HCT116 (cell line): ENCODE data around the gene CYP21A2. TPM values are rescaled to one million over a fixed set of nuclear protein-coding genes. Genes with fewer than 3 reads are reported as not detected.

Experiments used
- ATAC-seq: fragments of 200-7000 bp; cut with Tn5 transposase; 2 replicates; pipeline ENCODE4 v1.9.1; 2020; ENCODE audit warnings: mild to moderate bottlenecking, moderate library complexity
- BruUV-seq: library from RNA; stranded (reverse); fragments of 400-500 nt; replicated peaks from 2 replicates; lab custom pipeline; 2021; lab: Mats Ljungman, UMichigan
- CTCF ChIA-PET: fragments of 300-600 bp; sonication (Branson Sonifier 250); formaldehyde crosslinking; loops from one replicate; lab custom pipeline; 2021; ENCODE audit warnings: antibody characterized with exemption; lab: Charles Lee
- POLR2A ChIA-PET: fragments of 300-600, 350-600 bp; sonication (Branson Sonifier 250); formaldehyde crosslinking; loops from one replicate; lab custom pipeline; 2021; ENCODE audit warnings: antibody characterized with exemption; lab: Charles Lee
- RAD21 ChIA-PET, 2 experiments: fragments of 300-600 bp; sonication (Branson Sonifier 250); formaldehyde crosslinking; loops; one replicate each; lab custom pipeline; 2023; ENCODE audit warnings: low total read pairs in 2 of 2; ENCODE audit not compliant: uncharacterized antibody in 2 of 2, unreplicated experiment in 2 of 2, low non-redundant PET in 1 of 2; lab: Charles Lee
- DNase-seq: peaks from one replicate; pipeline ENCODE4 v3.0.0-alpha.2; 2010; ENCODE audit warnings: low read depth, low spot score
- H2AFZ ChIP-seq: fragments of 200-600 bp; shearing (Covaris generic), sonication (generic); 2 replicates; pipeline ENCODE4 v1.6.1; 2017; ENCODE audit warnings: low read depth, mixed run types, mixed read lengths, antibody characterized with exemption, low read length; ENCODE audit not compliant: poor library complexity, severe bottlenecking
- H3K27ac ChIP-seq: 2 replicates; pipeline ENCODE4 v1.5.1; 2012; ENCODE audit warnings: low read depth, low read length
- H3K27me3 ChIP-seq: fragments of 200-600 bp; sonication (generic); 2 replicates; pipeline ENCODE4 v1.6.1; 2016; ENCODE audit warnings: mixed run types, low read length, mixed read lengths; ENCODE audit not compliant: insufficient read depth
- H3K36me3 ChIP-seq, 2 experiments: fragments of 200-500 bp in 1 of 2; fragments of 200-600 bp in 1 of 2; sonication (Bioruptor generic) in 1 of 2; sonication (generic) in 1 of 2; 2 replicates each; pipeline versions ENCODE4 v1.5.1 to v1.6.1; 2014 to 2016; ENCODE audit warnings: low read length in 2 of 2, inconsistent platforms in 1 of 2, mixed read lengths in 1 of 2, mixed run types in 1 of 2; ENCODE audit not compliant: insufficient read depth in 2 of 2, control insufficient read depth in 1 of 2
- H3K4me1 ChIP-seq, 2 experiments: fragments of 200-600 bp in 1 of 2; sonication (generic) in 1 of 2; 2 replicates each; pipeline versions ENCODE4 v1.5.1 to v1.6.1; 2012 to 2017; ENCODE audit warnings: low read length in 2 of 2, inconsistent platforms in 1 of 2, mild to moderate bottlenecking in 1 of 2, mixed read lengths in 1 of 2, mixed run types in 1 of 2, moderate library complexity in 1 of 2; ENCODE audit not compliant: insufficient read depth in 2 of 2, control insufficient read depth in 1 of 2
- H3K4me2 ChIP-seq: fragments of 200-600 bp; sonication (generic); 2 replicates; pipeline ENCODE4 v1.6.1; 2017; ENCODE audit warnings: mixed run types, low read length, mixed read lengths
- H3K4me3 ChIP-seq, 2 experiments: fragments of 200-600 bp in 1 of 2; sonication (generic) in 1 of 2; replicated peaks in 1 of 2; 2 replicates each; pipeline ENCODE4 v1.5.1; 2011 to 2016; ENCODE audit warnings: low read length in 2 of 2, control low read depth in 1 of 2, low read depth in 1 of 2, mild to moderate bottlenecking in 1 of 2, mixed read lengths in 1 of 2, mixed run types in 1 of 2
- H3K79me2 ChIP-seq: fragments of 200-600 bp; sonication (generic); 2 replicates; pipeline ENCODE4 v1.6.1; 2017; ENCODE audit warnings: mild to moderate bottlenecking, mixed run types, low read length, moderate library complexity, mixed read lengths; ENCODE audit not compliant: insufficient read depth
- H3K9ac ChIP-seq: fragments of 200-600 bp; sonication (generic); 2 replicates; pipeline ENCODE4 v1.6.1; 2016; ENCODE audit warnings: low read length, mixed read lengths
- H3K9me2 ChIP-seq: fragments of 200-600 bp; sonication (generic), shearing (Covaris generic); 2 replicates; pipeline ENCODE4 v1.6.1; 2017; ENCODE audit warnings: mixed run types, mild to moderate bottlenecking, moderate library complexity; ENCODE audit not compliant: insufficient read depth
- H3K9me3 ChIP-seq, 2 experiments: fragments of 200-500 bp in 1 of 2; fragments of 200-600 bp in 1 of 2; sonication (Bioruptor generic) in 1 of 2; sonication (generic) in 1 of 2; 2 replicates each; pipeline ENCODE4 v1.6.1; 2014 to 2017; ENCODE audit warnings: low read length in 2 of 2, mixed read lengths in 2 of 2, inconsistent platforms in 1 of 2, low read depth in 1 of 2, mild to moderate bottlenecking in 1 of 2, mixed run types in 1 of 2, moderate library complexity in 1 of 2; ENCODE audit not compliant: control insufficient read depth in 1 of 2, insufficient read depth in 1 of 2
- H4K20me1 ChIP-seq: fragments of 200-600 bp; sonication (generic), shearing (Covaris generic); 2 replicates; pipeline ENCODE4 v1.6.1; 2017; ENCODE audit warnings: mixed run types, mild to moderate bottlenecking, moderate library complexity; ENCODE audit not compliant: insufficient read depth
- CTCF ChIP-seq, 3 experiments: fragments of 200-600 bp in 1 of 3; sonication (generic) in 1 of 3; IDR thresholded peaks in 2 of 3; conservative IDR thresholded peaks in 1 of 3; 2 replicates each; pipeline ENCODE4 v1.5.1; 2012 to 2017; ENCODE audit warnings: low read depth in 2 of 3, low read length in 2 of 3, antibody characterized with exemption in 1 of 3, borderline replicate concordance in 1 of 3, control low read depth in 1 of 3, mild to moderate bottlenecking in 1 of 3, mixed read lengths in 1 of 3, mixed run types in 1 of 3, moderate library complexity in 1 of 3; ENCODE audit not compliant: insufficient read depth in 1 of 3
- EZH2 ChIP-seq: fragments of 200-600 bp; sonication (generic); IDR thresholded peaks from 2 replicates; pipeline ENCODE4 v1.6.1; 2017; ENCODE audit warnings: antibody characterized with exemption, mixed run types
- RAD21 ChIP-seq: IDR thresholded peaks from 2 replicates; pipeline ENCODE4 v1.6.1; 2012; ENCODE audit warnings: low read depth, mild to moderate bottlenecking
- REST ChIP-seq: IDR thresholded peaks from 2 replicates; pipeline ENCODE4 v1.6.1; 2012; ENCODE audit warnings: low read depth
- TCF7L2 ChIP-seq: IDR thresholded peaks from 2 replicates; pipeline ENCODE4 v1.7.0; 2011; ENCODE audit warnings: borderline replicate concordance, inconsistent platforms; ENCODE audit not compliant: insufficient read depth, insufficient read length; ENCODE audit errors: extremely low read depth
- intact Hi-C: fragments of 100-400 bp; cut with micrococcal nuclease; formaldehyde crosslinking; loops from 2 replicates; pipeline ENCODE4 v1.10.0; 2022
- total RNA-seq: library from RNA; stranded (reverse); gene quantifications from one replicate; pipeline ENCODE4 v1.2.1, GENCODE V29; 2021; ENCODE audit not compliant: unreplicated experiment

The CYP21A2 gene
- total RNA-seq, 1 experiment from 2014 or later, result 1.4 TPM

GRCh38 chr6:32047539-32047854, 9.3 kb downstream of the CYP21A2 start:
- peak overlapping the region; percentile 67 for H3K4me2 ChIP-seq
- no peaks in the 10 kb centered on the region for H3K79me2 ChIP-seq
- H3K36me3 ChIP-seq, result no peaks in the 10 kb centered on the region
- H3K4me3 ChIP-seq, result peak overlapping the region in 1 of 2 experiments; percentile 16; a peak in 2 of 4 replicates
- H3K9ac ChIP-seq, result peak overlapping the region; percentile 28; the same call in 1 of the 2 replicates
- no peak for ATAC-seq
- no peaks in the 10 kb centered on the region for H3K9me3 ChIP-seq
- no peak for TF ChIP-seq REST
- no peak for TF ChIP-seq TCF7L2
- H3K27me3 ChIP-seq, result no peaks in the 10 kb centered on the region
- DNase-seq, result no peak
- BruUV-seq, result no TSS peak
- ChIA-PET RAD21 (no interaction called here), CTCF (interaction anchor here (0.7 to 0.8 kb wide), 4 partner anchors 11 to 150 kb away, joined by 3 to 5 read pairs (median 3); no protein-coding TSS in a partner anchor), POLR2A (no interaction called here)
- intact Hi-C loops, result no loop called here
- H2AFZ ChIP-seq, result no peak overlapping the region
- H4K20me1 ChIP-seq, result no peaks in the 10 kb centered on the region
- peaks cover 9 to 27% of the 10 kb centered on the region in 2 experiments for H3K4me1 ChIP-seq
- no peaks in the 10 kb centered on the region for H3K9me2 ChIP-seq
- H3K27ac ChIP-seq, result no peak overlapping the region

- ATAC-seq (peak; percentile 94), DNase-seq (peak; percentile 34)
- no peaks in the 10 kb centered on the region for H3K36me3 ChIP-seq
- H2AFZ ChIP-seq, result no peak overlapping the region
- no peaks in the 10 kb centered on the region for H3K9me2 ChIP-seq
- no peaks in the 10 kb centered on the region for H3K27me3 ChIP-seq
- no peaks in the 10 kb centered on the region for H3K9me3 ChIP-seq
- H3K9ac ChIP-seq, result peak overlapping the region; percentile 26; the same call in 1 of the 2 replicates
- POLR2A ChIA-PET, result no interaction called here
- no peaks in the 10 kb centered on the region for H3K79me2 ChIP-seq
- no peak overlapping the region for H3K27ac ChIP-seq
- RAD21 ChIA-PET, result no interaction called here
- CTCF ChIA-PET, result interaction anchor here (0.7 to 0.8 kb wide), 4 partner anchors 11 to 150 kb away, joined by 3 to 5 read pairs (median 3); no protein-coding TSS in a partner anchor
- no peak overlapping the region for H3K4me3 ChIP-seq
- intact Hi-C loops, result no loop called here
- TF ChIP-seq RAD21 (peak; percentile 59), CTCF (IDR thresholded peaks at IDR 0.05 in 2 of 3, conservative IDR thresholded peaks at IDR 0.05 in 1 of 3; ENCODE audit: borderline replicate concordance in 1 of 3, insufficient read depth in 1 of 3, low read depth in 2 of 3, low read length in 2 of 3) (peak; percentile 51 to 76 (median 67)), EZH2 (no peak)
- no peaks in the 10 kb centered on the region for H4K20me1 ChIP-seq
- peak overlapping the region; percentile 67 for H3K4me2 ChIP-seq
- peaks cover 9 to 27% of the 10 kb centered on the region in 2 experiments for H3K4me1 ChIP-seq
- BruUV-seq, result no TSS peak
Measured at GRCh38 chr6:32047855-32048766, 9.9 kb downstream of the CYP21A2 start.
